ENCODE data around the gene EQTN. TPM values are rescaled to one million over a fixed set of nuclear protein-coding genes. Genes with fewer than 3 reads are reported as not detected.

The EQTN gene
- total and polyA plus RNA-seq, 2 of the 4 experiments (the other 2 are of a cell fraction) = not detected

GRCh38 chr9:27340961-27341511, 44.1 kb upstream of the EQTN start:
- Histone ChIP-seq H3K9me3 (ENCODE audit: control insufficient read depth, insufficient read depth, low read length) (no peaks in the 10 kb centered on the region), H3K23ac (ENCODE audit: low read depth, low read length) (no peak overlapping the region), H4K20me1 (ENCODE audit: insufficient read depth, low read length) (no peaks in the 10 kb centered on the region), H3K18ac (ENCODE audit: low read depth, low read length) (no peak overlapping the region), H3K36me3 (ENCODE audit: control insufficient read depth, insufficient read depth, low read length) (no peaks in the 10 kb centered on the region), H2BK15ac (ENCODE audit: low read depth, low read length) (no peak overlapping the region), H2AFZ (replicated peaks; ENCODE audit: low read length, poor library complexity) (no peak overlapping the region), H3K27me3 (ENCODE audit: control insufficient read depth, insufficient read depth, low read length) (peaks cover 34% of the 10 kb centered on the region), H4K8ac (ENCODE audit: low read depth in 2 of 2, low read length in 2 of 2) (no peak overlapping the region), H3K4me1 (ENCODE audit: control insufficient read depth, insufficient read depth, low read length) (no peaks in the 10 kb centered on the region; the same call in 1 of the 2 replicates), H3K9ac (ENCODE audit: low read depth, low read length) (no peak overlapping the region), H4K91ac (ENCODE audit: insufficient read depth, low read depth, low read length) (no peak overlapping the region), H3K27ac (ENCODE audit: insufficient read depth, low read length) (no peak overlapping the region), H3K14ac (replicated peaks; ENCODE audit: low read depth, low read length) (no peak overlapping the region), H2BK120ac (ENCODE audit: low read depth, low read length) (no peak overlapping the region), H3K79me1 (ENCODE audit: low read depth in 1 of 2, low read length in 2 of 2) (no peaks in the 10 kb centered on the region), H3K4me3 (ENCODE audit: insufficient read depth, low read depth, low read length) (no peak overlapping the region), H2BK5ac (ENCODE audit: low read depth, low read length, poor library complexity, severe bottlenecking) (no peak overlapping the region), H3K56ac (ENCODE audit: extremely low read depth, insufficient read depth, low read length) (no peak overlapping the region), H3K4me2 (ENCODE audit: low read depth, low read length) (no peak overlapping the region), H4K5ac (ENCODE audit: low read depth, low read length) (no peak overlapping the region), H3K4ac (ENCODE audit: low read depth, low read length) (no peak overlapping the region), H2AK9ac (replicated peaks; ENCODE audit: low read depth, low read length, poor library complexity) (no peak overlapping the region), H2BK20ac (ENCODE audit: low read depth, low read length) (no peak overlapping the region), H3K9me1 (ENCODE audit: insufficient read depth, low read length) (no peaks in the 10 kb centered on the region; the same call in 1 of the 2 replicates), H2AK5ac (ENCODE audit: low read depth, low read length) (no peak overlapping the region)
- in situ Hi-C loops (cut with MboI; ENCODE audit: low sequenced_read_pairs) (no loop called here), intact Hi-C loops (cut with micrococcal nuclease) (no loop called here), dilution Hi-C loops (cut with HindIII; ENCODE audit: low sequenced_read_pairs, unreplicated experiment) (no loop called here)
- no CpG with 5 or more reads among the region's 7 CpGs for WGBS, 2 experiments (ENCODE audit: extremely low coverage in 2 of 2, insufficient read length in 1 of 2)
- no TSS peak for BruUV-seq (replicated peaks)
- DNase-seq = no peak
- TF ChIP-seq MXI1 (IDR thresholded peaks at IDR 0.05; ENCODE audit: borderline replicate concordance, low read depth, low read length) (no peak), RCOR1 (IDR thresholded peaks at IDR 0.05; ENCODE audit: insufficient replicate concordance, low read length) (no peak)
- ChIA-PET CTCF (no interaction called here), POLR2A (ENCODE audit: unreplicated experiment) (no interaction called here)
- no peak for ATAC-seq (ENCODE audit: low read depth)

All from IMR-90 (cell line).